Retinal pigment epithelial cell (primary cell): ENCODE measurements around the gene DR1.

Experiments used
- DNase-seq: peaks from one replicate; pipeline ENCODE4 v3.0.0-alpha.2; 2010; ENCODE audit warnings: low read depth
- H3K4me3 ChIP-seq: 2 replicates; pipeline ENCODE4 v1.5.1; 2011; ENCODE audit warnings: mild to moderate bottlenecking, low read length, control low read depth, moderate library complexity
- TF ChIP-seq, protein P1 (sequence below): conservative IDR thresholded peaks from 2 replicates; pipeline ENCODE4 v1.5.1; 2011; ENCODE audit warnings: low read depth, low read length, control low read depth, inconsistent platforms

DR1 gene

GRCh38 chr1:93324486-93325464 is 20.9 kb upstream of the DR1 start:
- DNase-seq, result peak; percentile 62
- TF ChIP-seq, protein P1, sequence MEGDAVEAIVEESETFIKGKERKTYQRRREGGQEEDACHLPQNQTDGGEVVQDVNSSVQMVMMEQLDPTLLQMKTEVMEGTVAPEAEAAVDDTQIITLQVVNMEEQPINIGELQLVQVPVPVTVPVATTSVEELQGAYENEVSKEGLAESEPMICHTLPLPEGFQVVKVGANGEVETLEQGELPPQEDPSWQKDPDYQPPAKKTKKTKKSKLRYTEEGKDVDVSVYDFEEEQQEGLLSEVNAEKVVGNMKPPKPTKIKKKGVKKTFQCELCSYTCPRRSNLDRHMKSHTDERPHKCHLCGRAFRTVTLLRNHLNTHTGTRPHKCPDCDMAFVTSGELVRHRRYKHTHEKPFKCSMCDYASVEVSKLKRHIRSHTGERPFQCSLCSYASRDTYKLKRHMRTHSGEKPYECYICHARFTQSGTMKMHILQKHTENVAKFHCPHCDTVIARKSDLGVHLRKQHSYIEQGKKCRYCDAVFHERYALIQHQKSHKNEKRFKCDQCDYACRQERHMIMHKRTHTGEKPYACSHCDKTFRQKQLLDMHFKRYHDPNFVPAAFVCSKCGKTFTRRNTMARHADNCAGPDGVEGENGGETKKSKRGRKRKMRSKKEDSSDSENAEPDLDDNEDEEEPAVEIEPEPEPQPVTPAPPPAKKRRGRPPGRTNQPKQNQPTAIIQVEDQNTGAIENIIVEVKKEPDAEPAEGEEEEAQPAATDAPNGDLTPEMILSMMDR, result no peak
- no peak overlapping the region for H3K4me3 ChIP-seq

- TF ChIP-seq, protein P1, result no peak
- no peak for DNase-seq
- no peak overlapping the region for H3K4me3 ChIP-seq
Measured at GRCh38 chr1:93328809-93329760, 16.6 kb upstream of the DR1 start.

DNA sequence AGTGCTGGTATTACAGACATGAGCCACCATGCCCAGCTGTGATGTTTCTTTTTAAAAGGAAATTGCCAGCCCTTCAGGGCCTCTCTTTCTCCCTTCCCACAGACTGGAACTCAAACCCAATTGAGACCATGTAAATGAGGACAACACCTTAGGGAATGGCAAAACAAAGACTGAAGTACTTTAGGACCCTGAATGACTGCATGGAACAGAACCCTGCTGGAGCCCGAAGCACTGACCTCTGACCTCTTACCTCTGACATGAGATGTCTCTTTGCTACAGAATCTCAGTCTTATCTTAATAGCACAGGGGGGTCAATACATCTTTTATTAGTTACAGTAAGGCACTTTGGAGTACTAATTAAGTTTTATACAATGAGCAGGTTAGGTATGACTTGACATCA is 15.5 kb upstream of the DR1 start:
- TF ChIP-seq, protein P1, result no peak
- H3K4me3 ChIP-seq, result no peak overlapping the region
- DNase-seq, result no peak

DNA sequence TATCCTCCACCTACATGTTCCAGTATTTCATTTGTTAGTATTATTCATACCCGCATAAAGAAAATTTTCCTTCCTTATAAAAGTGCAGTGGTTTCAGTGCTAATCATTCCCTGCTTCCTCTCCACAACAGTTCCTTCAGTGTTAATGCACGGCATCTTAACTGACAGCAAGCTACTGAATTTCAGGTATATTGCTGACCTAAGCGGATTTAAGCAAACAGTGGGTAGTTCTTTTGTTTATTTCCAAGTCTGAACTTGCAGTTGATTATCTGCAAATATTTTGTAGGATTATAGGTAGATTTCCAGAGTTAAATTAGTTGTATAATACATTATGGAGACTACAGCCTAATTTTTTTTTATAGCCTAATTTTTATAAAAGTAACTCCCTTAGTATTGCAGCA is 15.1 kb upstream of the DR1 start:
- TF ChIP-seq, protein P1, result no peak
- no peak for DNase-seq
- H3K4me3 ChIP-seq, result no peak overlapping the region

DNA sequence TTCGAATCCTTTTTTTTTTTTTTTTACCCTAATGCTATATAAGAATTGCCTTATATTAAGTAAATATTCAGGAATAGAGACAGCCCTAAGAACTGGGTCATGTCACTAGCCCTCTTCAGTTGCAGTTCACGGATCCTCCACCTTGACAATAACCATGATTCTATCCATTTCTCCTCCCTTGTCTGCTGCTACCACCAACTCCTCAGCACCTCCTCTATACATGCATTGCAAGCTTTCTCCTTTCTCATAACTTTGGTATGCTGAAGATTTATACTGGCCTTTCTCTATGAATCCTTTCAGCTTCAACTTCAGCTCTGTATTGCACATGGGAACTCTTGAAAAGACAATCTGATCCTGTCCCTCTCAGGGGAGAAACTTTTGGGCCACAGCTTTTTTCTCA is 14.3 kb upstream of the DR1 start:
- DNase-seq, result no peak
- no peak overlapping the region for H3K4me3 ChIP-seq
- TF ChIP-seq, protein P1, result no peak

DNA sequence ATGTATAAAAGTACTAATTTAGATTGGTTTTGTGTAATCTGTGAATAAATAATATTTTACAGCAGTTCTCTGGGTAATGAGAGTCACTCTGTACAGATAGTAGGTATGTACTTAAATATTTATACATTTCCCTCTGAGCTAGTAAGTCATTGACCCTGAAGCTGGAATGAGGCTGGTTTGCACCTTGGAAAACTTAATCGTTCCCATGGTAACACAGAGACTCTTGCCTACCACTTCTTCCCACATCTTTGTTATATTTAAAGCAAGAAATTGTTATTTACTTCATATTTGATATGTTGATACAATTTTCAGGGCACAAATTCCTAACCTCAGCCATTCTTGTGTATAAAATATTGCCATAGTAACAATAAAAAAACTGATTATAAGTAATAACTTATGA is 13.3 kb upstream of the DR1 start:
- H3K4me3 ChIP-seq, result no peak overlapping the region
- no peak for DNase-seq
- TF ChIP-seq, protein P1, result no peak
